HEK293T (cell line): Measurements from ENCODE around the gene NMNAT1.

ENCODE experiments used
- CTCF ChIA-PET: fragments of 350-600 bp; formaldehyde crosslinking; extraction: SDS; loops from one replicate; lab custom pipeline; 2021; ENCODE audit warnings: antibody characterized with exemption, inconsistent platforms; lab: Yijun Ruan, JAX
- POLR2A ChIA-PET: fragments of 350-600 bp; formaldehyde crosslinking; extraction: SDS; loops from one replicate; lab custom pipeline; 2020; ENCODE audit warnings: antibody characterized with exemption, inconsistent platforms; lab: Yijun Ruan, JAX
- DNase-seq: peaks from one replicate; pipeline ENCODE4 v3.0.0; 2012; ENCODE audit warnings: mixed read lengths; ENCODE audit errors: extremely low spot score
- ARNT ChIP-seq: fragments of 450-650 bp; IDR thresholded peaks from 2 replicates; pipeline ENCODE4 v1.6.1; 2017; ENCODE audit warnings: mild to moderate bottlenecking
- BHLHE40 ChIP-seq: fragments of 450-650 bp; IDR thresholded peaks from 2 replicates; pipeline ENCODE4 v1.6.1; 2016; ENCODE audit warnings: mild to moderate bottlenecking, moderate library complexity, borderline replicate concordance
- CTBP1 ChIP-seq: fragments of 450-650 bp; IDR thresholded peaks from 2 replicates; pipeline ENCODE4 v1.6.1; 2016; ENCODE audit warnings: borderline replicate concordance
- ELF4 ChIP-seq: fragments of 450-650 bp; IDR thresholded peaks from 2 replicates; pipeline ENCODE4 v1.6.1; 2017; ENCODE audit warnings: antibody characterized with exemption
- FOXA1 ChIP-seq: fragments of 450-650 bp; IDR thresholded peaks from 2 replicates; pipeline ENCODE4 v1.6.1; 2016; ENCODE audit warnings: mild to moderate bottlenecking
- FOXK2 ChIP-seq: fragments of 450-650 bp; IDR thresholded peaks from 2 replicates; pipeline ENCODE4 v1.6.1; 2016; ENCODE audit warnings: mild to moderate bottlenecking
- FOXM1 ChIP-seq: fragments of 450-650 bp; IDR thresholded peaks from 2 replicates; pipeline ENCODE4 v1.6.1; 2017; ENCODE audit warnings: mild to moderate bottlenecking, borderline replicate concordance
- HDGF ChIP-seq: fragments of 450-650 bp; IDR thresholded peaks from 2 replicates; pipeline ENCODE4 v1.6.1; 2017; ENCODE audit warnings: antibody characterized with exemption, borderline replicate concordance
- L3MBTL2 ChIP-seq: fragments of 450-650 bp; conservative IDR thresholded peaks from 2 replicates; pipeline ENCODE4 v1.6.1; 2016; ENCODE audit warnings: mild to moderate bottlenecking
- LEF1 ChIP-seq: fragments of 450-650 bp; IDR thresholded peaks from 2 replicates; pipeline ENCODE4 v1.6.1; 2017; ENCODE audit warnings: mild to moderate bottlenecking, borderline replicate concordance
- NFRKB ChIP-seq: fragments of 450-650 bp; IDR thresholded peaks from 2 replicates; pipeline ENCODE4 v1.6.1; 2016; ENCODE audit warnings: mild to moderate bottlenecking, moderate library complexity
- PKNOX1 ChIP-seq: fragments of 450-650 bp; IDR thresholded peaks from 2 replicates; pipeline ENCODE4 v1.6.1; 2016
- SP1 ChIP-seq: fragments of 450-650 bp; IDR thresholded peaks from 2 replicates; pipeline ENCODE4 v1.6.1; 2017
- SUZ12 ChIP-seq: fragments of 450-650 bp; IDR thresholded peaks from 2 replicates; pipeline ENCODE4 v1.6.1; 2016; ENCODE audit warnings: mild to moderate bottlenecking
- TARDBP ChIP-seq: fragments of 450-650 bp; IDR thresholded peaks from 2 replicates; pipeline ENCODE4 v1.6.1; 2016
- ZNF384 ChIP-seq: fragments of 450-650 bp; IDR thresholded peaks from 2 replicates; pipeline ENCODE4 v1.6.1; 2016

NMNAT1 gene

GRCh38 chr1:9942939-9943788, at the start of gene NMNAT1, which contains the start of gene LZIC:
NMNAT1 (plus strand) TSS chr1:9943475; CDS start chr1:9972074, 28,599 bp downstream.
LZIC (minus strand) TSS chr1:9943391; CDS start chr1:9936619, 6,772 bp downstream.
- ChIA-PET CTCF (interaction anchor here (0.6 to 1.7 kb wide), 6 partner anchors 13 to 209 kb away, joined by 3 to 5 read pairs (median 4); no protein-coding TSS in a partner anchor), POLR2A (interaction anchor here (0.6 to 2.1 kb wide), 26 partner anchors 8 to 269 kb away, joined by 3 to 38 read pairs (median 4); partner anchors contain the start of genes CTNNBIP1, KIF1B and UBE4B)
- peak; percentile 94 for DNase-seq
- TF ChIP-seq CTBP1, result peak; percentile 88
- peak; percentile 76 for TF ChIP-seq PKNOX1
- TF ChIP-seq HDGF, result no peak
- TF ChIP-seq BHLHE40, result no peak
- TF ChIP-seq SUZ12, result no peak
- no peak for TF ChIP-seq SP1
- no peak for TF ChIP-seq LEF1
- TF ChIP-seq FOXM1, result no peak
- no peak for TF ChIP-seq ZNF384
- peak; percentile 21; the same call in 1 of the 2 replicates for TF ChIP-seq ARNT
- peak; percentile 58 for TF ChIP-seq L3MBTL2
- TF ChIP-seq TARDBP, result no peak
- TF ChIP-seq FOXA1, result no peak
- TF ChIP-seq FOXK2, result no peak
- peak; percentile 78 for TF ChIP-seq ELF4

- CTCF ChIA-PET, result no interaction called here
- DNase-seq, result no peak
- TF ChIP-seq L3MBTL2, result no peak
- TF ChIP-seq SUZ12, result no peak
- TF ChIP-seq SP1, result no peak
- TF ChIP-seq TARDBP, result no peak
- no peak for TF ChIP-seq ARNT
- TF ChIP-seq CTBP1, result no peak
- no peak for TF ChIP-seq FOXK2
- no peak for TF ChIP-seq ELF4
- TF ChIP-seq BHLHE40, result no peak
- TF ChIP-seq ZNF384, result no peak
- TF ChIP-seq NFRKB, result no peak
- no peak for TF ChIP-seq FOXM1
- no peak for TF ChIP-seq PKNOX1
- no peak for TF ChIP-seq HDGF
- TF ChIP-seq FOXA1, result no peak
- no peak for TF ChIP-seq LEF1
- POLR2A ChIA-PET, result no interaction called here
Measured at GRCh38 chr1:9894115-9894514, 49.2 kb upstream of the NMNAT1 start.

GRCh38 chr1:9900142-9901043, 42.9 kb upstream of the NMNAT1 start:
- TF ChIP-seq NFRKB (no peak), ARNT (no peak), SUZ12 (no peak), PKNOX1 (no peak), L3MBTL2 (no peak), CTBP1 (no peak), FOXM1 (no peak), LEF1 (no peak), FOXK2 (no peak), ZNF384 (no peak), ELF4 (no peak)
- POLR2A ChIA-PET, result no interaction called here
- no peak for DNase-seq
- CTCF ChIA-PET, result no interaction called here

- ChIA-PET CTCF (no interaction called here), POLR2A (no interaction called here)
- TF ChIP-seq FOXA1 (no peak), TARDBP (no peak), FOXM1 (no peak), NFRKB (no peak), ELF4 (no peak), ARNT (no peak), SP1 (no peak), SUZ12 (no peak), FOXK2 (no peak), L3MBTL2 (no peak)
- no peak for DNase-seq
Measured at GRCh38 chr1:9901148-9902059, 41.9 kb upstream of the NMNAT1 start.

- CTCF ChIA-PET, result no interaction called here
- POLR2A ChIA-PET, result no interaction called here
- TF ChIP-seq SP1 (no peak), BHLHE40 (no peak), TARDBP (no peak), SUZ12 (no peak), NFRKB (no peak), CTBP1 (no peak), ARNT (no peak), FOXK2 (no peak), L3MBTL2 (no peak), ELF4 (no peak), HDGF (no peak), ZNF384 (no peak), FOXA1 (no peak), PKNOX1 (no peak), FOXM1 (no peak), LEF1 (no peak)
- no peak for DNase-seq
Measured at GRCh38 chr1:9902060-9902452, 41.2 kb upstream of the NMNAT1 start.
